COR-L47 (cell line): Measurements from ENCODE around the gene IDH3A.

Source experiments
- DNase-seq: peaks from one replicate; lab custom pipeline; 2025; lab: John Stamatoyannopoulos, UW

Gene IDH3A

DNA sequence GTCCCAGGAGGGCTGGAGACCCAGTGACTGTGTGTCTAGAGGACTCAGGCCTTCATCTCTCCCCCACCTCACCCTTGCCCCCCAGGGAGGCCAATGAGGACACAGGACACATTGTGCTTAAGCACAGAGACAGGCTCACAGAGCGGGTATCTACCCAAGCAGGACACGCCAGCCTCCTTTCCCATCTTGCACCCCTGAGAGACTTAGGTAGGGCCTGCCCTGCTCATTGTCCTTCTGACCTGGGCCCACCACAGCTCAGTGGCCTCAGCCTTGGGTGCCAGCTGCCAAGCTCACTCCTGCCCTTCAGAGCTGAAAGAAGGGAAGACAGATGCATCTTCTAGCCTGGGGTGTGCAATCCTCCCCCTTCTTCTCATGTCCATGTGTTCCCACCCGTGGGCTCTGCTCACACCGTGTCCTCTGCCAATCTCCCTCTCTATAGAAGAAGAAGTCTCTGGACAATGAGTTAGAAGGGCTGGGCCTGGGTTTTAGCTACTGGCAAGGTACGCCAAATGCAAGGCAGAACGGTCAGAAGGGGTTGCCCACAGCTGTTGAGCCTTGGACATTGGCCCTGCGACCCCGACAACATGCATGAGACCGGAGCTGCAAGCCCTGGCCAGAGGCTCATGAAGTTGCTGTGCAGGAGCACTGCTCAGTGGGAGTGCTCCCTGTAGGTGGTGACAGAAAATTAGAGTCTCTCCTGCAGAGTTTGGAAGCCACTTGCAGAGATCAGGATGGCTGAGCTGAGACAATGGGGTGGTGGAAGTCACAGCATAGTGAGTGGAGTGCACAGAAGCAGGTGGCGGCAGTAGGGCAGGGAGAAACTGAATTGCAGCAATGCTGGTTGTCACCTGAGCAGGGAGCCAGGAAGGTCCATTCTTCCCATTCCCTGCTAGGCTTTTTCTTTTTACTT lies 52.4 kb downstream of the IDH3A start:
- no peak for DNase-seq

DNA sequence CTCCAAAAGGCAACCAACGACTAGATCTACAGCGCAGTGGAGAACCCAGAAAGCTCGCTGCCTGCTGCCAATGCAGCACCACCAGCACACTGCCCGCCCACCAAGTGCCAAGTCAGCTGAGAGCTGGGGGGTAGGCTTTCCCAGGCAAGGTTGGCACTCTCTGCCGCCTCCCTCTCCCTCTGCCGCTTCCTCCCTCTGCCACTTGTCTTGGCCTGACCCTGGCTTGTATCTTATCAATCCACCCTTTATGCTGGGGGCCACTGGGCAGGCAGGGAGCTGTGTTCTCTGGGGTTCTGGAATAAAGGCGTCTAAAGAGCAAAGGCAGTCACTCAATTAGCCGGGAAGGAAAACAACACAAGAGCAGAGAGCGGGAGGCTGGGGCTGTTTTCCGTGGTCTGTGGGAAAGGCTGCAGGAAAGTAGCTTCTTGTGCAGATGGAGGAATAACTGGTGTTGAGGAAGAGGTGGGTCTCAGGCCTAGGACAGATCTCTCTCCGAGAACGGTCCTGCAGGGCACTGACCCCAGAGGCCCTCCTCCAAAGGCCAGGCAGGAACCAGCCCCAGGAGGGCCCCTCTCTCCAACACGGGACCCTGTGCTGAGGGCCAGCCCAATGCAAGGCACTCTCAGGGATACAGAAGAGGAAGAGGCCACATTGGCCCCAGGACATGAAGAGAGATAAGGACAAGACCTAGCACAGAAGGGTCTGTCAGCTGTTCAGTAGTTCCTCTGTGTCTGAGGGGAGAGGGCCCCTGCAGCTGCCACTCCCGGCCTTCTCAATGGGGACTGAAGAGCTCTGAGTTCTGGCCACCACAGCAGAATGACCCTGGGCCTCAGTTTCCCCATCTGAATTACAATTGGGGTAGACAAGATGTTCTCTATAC lies 54.4 kb downstream of the IDH3A start:
- no peak for DNase-seq

DNA sequence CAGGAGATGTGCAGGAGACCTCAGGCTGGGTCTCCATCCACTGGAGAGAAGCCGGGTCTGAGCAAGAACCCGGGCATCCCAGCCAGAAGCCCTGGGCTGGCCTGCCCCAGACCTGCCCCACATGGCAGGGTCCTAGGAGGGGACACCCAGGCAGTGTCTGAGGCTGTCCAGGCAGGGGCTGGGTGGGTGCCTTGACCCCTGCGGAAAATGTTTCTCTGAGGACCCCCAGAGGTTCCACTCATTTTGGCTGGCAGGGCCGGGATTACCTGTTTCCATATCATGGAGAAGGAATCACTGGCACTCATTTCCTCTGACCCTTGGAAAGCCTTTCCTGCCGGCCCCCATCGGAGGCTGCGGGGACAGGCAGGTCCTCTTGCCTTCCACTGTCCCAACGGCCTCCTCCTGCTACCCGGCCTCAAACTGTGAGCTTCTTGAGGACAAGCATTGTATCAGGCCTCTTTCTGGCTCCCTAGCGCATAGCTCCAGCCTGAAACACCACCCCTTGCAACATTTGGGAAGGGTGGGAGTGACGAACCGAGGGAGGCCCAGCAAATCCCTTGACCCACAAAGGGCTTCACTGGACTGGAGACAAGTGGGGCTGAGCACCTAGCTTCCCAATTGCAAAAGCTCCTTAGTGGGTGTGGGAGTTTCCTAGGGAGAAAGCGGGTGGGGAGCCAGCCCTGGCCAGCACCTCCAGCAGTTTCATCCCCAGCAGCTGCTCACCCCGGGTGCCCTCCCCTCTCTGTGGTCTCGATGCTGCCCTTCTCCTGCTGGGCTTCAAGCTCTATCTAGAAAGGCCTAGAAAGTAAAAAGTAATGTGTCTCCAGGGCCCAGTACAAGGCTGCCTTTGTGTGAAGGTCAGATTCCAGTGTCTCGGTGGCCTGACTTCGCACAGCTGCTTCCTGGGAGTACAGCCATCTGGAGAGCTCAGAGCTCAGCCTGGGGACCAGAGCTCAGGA lies 55.5 kb downstream of the IDH3A start:
- DNase-seq: no peak

DNA sequence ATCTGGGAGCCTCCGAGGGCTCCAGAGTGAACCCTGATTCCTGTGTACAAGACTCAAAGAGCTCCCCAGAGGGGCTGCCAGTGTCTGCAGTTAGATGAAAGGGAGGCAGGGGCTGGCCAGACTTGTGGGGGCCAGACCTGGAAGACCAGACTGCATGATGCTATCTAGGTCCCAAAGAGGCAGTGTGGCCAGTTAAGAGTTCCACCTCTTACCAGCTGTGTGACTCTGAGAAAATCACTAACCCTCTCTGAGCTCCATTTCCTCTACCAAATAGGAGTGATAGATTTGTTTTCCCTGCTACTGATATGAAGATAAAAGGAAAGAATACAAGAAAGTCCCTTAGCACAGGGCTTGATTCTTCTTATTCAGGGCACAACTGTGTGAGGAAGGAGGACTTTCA lies 56.2 kb downstream of the IDH3A start:
- no peak for DNase-seq

DNA sequence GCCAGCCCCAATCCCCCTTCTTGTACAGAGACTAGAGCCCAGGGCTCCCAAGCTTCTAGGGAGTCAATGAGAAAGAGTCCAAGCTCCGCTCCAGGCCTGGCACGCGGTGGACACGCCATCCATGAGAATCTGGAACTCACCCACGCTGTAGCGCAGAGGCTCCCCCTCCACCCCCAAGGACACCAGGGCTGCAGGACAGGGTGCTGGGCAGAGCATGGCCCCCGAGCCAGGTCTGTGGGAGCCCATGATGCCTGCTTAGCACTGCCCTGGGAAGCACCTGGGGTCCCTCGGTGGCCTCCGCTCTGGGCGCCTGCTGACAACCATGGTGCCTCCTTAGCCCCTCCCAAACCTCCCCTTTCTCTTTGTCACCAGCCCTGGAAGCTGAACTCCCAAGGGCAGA lies 56.7 kb downstream of the IDH3A start:
- no peak for DNase-seq

DNA sequence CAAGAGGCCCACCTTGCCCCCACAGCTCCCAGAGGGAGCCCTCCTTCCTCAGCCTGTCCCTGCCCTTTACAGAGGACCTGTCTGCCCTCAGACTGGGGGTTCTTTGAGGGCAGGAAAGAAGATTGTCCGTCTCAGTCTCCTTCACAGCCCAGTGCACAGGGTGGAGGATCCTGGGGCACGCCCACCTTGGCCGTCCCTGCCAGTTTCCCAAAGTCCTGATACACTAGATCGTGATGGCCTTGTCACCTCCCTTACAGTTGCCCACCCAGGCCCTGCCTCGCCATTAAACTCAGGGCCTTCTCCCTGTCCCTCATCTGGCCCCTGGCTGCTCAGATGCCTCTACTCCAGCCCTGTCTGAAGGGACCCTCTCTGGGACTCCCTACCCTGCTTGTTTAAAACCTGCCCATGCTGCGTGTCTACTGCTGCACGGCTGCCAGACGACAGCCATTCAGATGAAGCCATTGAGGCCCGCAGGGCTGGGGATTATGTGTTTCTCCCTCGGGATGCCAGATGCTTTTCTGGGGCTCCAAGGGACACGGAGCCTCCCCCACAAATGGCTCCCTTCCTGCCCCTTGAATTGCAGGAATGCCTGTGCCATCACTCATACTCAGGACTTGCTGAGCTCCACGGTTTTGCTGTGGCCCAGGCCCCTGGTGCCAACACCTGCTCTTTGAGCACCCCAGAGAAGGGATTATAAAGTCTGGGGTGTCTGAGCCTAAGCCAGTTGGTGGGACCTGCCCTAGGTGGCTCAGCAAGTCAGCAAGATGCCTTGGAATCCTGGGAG lies 57.4 kb downstream of the IDH3A start:
- DNase-seq: no peak

DNA sequence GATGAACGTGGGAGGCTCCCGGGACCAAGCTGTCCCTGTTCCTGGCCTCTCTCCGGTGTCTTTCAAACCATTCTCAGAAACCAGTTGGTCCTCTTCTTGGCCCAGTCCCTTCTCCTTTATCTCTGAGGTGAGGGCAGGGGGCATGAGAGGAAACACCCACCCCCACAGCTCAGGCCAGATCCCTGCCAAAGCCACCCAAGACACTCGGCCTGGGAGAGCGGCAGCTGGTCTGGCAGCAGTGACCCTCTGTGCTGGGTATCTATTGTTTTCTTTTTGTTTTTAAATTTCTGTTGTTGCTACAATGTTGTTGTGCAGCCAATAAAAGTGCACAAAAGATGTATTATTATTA lies 57.9 kb downstream of the IDH3A start:
- DNase-seq: no peak

DNA sequence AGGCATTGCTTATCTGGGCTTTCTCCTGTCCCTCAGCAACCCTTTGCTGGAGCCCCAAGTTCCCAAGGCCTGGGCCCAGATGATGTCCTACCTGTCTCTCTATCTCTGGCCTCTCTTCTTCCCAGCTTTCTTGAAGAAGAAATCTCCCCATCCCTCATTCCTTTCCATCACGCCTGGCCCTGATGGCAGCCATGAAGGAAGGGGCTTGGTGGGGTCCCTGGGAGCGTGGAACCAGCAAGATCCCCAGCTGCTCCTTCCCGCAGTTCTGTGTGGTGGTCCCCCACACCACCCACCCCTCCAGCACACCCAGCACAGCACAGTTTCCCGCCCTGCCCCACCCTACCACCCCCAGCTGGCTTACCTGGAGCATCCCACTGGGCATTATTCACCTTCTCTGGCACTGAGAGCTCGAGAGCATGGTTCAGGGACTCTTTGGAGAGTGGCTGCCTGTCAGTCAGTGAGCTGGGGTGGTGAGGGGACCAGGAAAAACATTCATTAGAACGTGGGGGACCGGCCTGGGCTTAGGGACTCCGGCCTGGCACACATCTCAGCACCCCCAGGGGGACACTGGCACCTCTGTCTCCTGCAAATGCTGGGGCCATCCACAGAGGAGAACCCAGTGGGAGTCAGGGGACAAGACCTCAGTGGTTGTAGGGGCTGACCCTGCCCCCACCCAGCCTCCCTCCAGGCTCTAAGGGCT lies 58.6 kb downstream of the IDH3A start:
- DNase-seq: no peak

DNA sequence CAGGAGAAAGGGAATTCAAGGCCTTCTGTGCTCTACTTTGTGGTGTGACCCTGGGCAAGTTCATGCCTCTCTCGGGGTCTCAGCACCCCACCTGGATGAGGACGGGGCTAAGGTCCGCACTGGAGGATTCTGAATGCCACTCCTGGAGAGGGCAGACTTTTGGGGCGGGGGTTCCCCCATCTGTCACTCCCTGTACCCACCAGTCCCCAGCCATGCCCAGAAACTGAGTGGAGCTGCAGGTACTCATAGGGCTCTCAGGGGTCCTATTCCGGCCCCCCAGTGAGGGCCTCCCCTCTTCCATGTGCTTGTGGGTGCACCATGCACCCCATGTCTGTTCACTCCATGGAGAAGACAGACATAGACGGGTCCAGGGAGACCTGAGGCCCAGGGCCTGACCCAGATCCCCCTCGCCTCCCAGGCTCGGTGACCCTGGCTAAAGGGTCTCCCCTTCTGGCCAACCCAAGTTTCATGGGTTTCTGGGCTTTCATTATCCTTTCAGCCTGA lies 59.2 kb downstream of the IDH3A start:
- DNase-seq: no peak

DNA sequence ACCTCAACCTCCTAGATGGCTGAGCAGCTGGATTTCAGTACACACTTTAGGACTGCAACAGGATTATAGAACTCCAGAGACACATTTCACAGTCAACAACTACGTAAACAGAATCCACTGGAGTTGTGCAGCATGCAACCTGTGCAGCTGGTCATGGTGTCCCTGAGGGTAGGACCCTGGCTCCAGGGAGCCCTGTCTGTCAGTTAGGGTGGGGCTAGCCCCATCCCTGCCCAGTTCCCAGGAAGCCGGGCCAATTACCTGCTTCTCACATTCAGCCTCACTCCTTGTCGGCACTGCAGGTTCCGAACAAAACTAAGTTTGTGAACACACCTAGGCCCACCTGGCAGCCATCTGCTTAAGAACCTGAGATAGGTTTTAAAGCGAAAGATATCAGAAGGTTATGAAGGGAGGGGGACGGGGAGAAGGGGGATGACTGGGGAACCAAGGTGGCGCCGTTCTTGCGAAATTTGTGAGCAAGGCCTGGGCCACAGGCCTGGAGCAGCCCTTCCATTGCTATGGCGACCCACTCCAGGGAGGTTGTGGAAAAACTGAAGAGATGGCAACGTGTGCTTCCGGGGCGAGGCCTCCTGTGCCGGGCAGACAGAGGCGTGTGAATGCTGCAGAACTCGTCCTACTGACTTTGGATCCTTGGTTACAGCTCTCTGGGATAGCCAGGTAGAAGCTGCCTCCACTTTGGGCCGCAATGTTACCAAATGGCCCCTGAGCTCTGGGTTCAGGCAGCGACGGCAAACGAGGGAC lies 59.9 kb downstream of the IDH3A start:
- no peak for DNase-seq

DNA sequence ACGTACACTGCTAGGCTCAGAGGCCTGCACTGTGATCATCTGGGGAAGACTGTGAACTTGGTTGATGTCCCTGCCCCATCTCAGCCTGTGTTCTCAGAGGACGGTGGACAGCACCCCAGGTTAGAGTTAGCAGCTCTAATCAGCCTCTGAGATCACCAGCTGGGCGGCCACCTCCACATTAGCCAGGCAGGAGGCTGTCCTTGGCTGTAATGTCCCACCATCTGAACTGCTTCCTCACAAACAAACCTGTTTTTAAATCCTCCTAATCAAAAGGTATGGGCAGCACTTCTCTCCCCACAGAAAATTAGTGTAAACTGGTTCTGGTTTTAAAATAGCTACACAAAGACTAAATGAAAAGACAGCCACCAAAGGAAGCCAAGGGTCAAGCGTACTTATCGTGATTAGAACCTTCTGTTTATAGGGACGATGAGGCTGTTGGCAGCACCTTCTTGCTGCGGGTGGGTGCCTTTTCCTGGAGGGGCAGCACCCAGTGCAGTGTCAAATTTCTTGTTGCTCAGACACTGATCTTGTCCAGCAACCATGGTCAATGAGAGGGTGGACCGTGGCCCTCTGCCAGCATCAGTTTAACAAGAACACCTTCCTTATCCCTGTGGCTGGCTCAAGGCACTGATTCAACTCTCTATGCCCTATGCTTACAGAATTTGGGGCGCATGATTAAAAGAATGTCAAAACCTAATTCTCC lies 60.6 kb downstream of the IDH3A start:
- peak; percentile 79 for DNase-seq

DNA sequence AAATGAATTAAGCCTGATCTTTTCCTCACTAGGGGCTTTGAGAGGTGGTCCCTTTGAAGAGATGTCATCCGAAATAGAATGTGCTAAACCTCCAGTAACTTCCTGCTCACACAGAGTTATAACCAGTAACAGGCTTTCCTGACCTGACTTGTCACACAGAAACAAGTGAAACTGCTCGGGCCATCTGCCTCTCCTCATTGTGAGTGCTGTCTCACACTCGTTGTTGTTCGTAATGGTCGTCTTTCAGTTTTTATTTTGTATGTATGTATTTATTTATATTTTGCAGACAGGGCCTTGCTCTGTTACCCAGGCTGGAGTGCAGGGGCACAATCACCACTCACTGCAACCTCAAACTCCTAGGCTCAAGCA lies 61.2 kb downstream of the IDH3A start:
- DNase-seq: no peak

DNA sequence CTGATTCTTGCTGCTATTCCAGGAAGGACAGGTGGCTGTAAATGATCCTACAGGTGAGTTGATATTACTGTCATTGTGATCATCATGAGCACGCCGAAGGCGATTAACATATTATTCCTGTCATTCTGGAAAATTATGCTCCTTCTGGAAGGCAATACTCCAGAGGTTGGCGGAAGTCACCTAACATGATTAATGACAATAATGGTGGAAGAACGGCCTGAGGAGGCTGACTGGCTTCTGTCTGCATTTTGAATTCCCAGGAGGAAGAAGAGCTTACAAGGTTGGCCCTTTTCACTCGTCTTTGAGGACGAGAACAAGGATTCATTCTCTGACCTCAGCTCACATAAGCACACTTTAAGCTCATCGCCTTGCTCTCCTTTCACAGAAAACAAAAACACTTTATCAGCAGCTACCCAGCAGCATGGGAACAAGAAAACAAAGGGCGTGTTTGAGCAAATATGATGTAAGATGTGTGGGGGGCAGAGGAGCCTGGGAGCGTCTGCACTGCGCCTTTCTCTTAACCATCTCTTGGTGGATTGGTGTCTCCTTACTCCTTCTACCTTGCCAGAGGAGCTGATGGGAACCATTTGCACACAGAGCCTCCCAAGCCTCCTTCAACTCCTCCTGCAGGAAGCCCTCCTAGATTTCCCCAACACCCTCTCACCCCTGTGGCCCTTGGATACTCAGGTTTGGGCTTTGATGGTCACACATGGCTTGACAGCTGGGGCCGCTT lies 62.2 kb downstream of the IDH3A start:
- no peak for DNase-seq

DNA sequence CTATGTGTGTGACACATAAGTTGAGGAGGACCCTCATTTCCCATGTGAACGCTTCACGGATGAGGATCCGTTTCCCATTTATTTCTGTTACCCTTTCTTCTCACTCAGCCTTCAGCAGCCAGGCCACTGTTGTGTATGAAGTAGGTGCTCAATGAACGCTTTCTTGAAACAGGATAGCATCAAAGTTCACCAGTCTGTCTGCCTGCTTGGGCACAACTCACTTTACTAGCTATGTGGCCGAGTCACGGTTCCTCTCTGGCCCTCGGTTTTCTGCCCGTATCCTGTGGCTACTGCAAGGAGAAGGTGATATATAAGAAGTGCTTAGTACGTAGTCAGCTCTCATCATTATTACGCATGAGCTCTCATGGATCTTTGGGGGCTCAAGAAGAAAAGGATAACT lies 62.8 kb downstream of the IDH3A start:
- DNase-seq: no peak

DNA sequence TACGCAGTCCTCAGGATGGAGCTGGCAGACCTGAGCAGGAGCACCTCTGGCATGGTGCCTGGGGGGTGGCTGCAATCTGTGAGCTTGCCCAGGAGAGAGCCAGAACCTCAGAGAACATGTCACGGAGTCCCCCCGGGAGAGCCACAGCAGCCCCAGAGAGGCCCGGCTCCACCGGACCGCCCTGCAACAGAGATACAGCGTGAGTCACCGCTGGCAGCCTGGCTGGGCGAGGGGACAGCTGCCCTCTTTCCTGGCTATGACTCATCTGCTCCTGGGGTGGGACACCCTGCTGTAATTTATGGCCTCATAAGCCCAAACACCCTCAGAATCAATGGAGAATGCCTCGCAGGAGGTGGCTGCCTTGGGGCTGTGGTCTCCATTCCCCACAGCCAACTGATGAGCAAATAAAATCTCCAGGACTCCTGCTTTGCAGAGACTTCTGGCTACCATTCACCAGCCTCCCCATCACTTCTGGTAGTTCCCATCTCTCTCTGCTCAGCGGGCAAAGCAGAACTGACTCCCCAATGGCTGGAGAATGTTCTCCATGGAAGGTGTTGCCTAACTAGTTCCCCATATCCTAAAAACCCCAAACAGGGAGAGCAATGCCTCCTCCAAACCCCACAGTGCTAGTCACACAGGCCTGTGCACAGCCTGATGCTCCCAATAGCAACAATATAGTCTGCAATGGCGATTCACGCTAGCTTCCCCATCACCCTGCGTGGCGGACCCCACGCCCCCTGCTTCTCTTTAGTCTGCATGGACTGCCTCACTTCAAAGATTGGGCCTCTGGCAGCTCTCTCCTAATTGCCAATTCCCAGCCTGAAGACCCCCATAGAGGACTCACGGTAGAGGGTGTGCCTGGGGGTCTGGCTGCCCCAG lies 63.6 kb downstream of the IDH3A start:
- DNase-seq: peak; percentile 86

DNA sequence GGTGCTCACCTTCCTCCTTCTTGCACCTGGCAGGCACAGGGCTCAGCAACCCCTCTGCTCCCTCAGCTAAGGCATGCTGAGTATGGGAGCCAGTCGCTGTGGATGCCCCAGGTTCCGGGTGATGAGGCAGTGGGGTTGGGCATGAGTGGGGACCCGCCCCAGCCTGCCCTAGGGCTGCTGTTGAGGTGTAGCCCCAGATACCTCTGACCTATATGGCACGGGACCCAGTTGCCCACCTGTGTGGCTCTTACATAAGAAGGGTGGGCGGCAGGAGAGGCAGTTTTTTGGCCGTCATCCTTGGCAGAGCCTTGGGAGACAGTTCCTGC lies 64.2 kb downstream of the IDH3A start:
- DNase-seq: no peak

DNA sequence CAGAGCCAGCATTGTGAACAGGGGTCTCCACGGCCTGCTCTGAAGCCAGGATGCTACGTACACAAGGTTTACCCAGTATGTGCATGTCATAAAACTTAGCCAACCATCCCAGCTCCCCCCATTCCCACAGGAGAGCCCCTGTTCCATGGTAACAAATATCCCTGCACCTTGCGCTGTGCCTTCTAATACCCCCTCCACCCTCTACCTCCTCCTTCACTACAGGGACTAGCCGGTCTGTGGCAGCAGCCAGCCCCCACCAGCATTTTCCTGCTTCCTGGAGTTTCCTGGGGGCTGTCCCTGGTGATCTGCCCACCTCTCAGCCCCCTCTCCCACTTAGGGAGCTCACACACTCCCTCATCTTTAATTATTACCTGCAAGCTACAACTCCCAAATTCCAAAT lies 64.8 kb downstream of the IDH3A start:
- DNase-seq: no peak
